HepG2 (cell line): ENCODE data around the gene OR2F2. TPM values are rescaled to one million over a fixed set of nuclear protein-coding genes. Genes with fewer than 3 reads are reported as not detected.

Experiments used
- ATAC-seq: fragments of 200-7000 bp; cut with Tn5 transposase; 3 replicates; pipeline ENCODE4 v1.9.1; 2020; ENCODE audit warnings: mild to moderate bottlenecking, moderate library complexity
- BruUV-seq: library from RNA; stranded (reverse); fragments of 400-500 nt; replicated peaks from 2 replicates; lab custom pipeline; 2021; lab: Mats Ljungman, UMichigan
- CTCF ChIA-PET: fragments of 300-600 bp; formaldehyde crosslinking; extraction: SDS; loops from one replicate; lab custom pipeline; 2021; ENCODE audit warnings: low total read pairs, inconsistent platforms, low intra/inter-chr PET ratio; lab: Yijun Ruan, JAX
- POLR2A ChIA-PET: fragments of 350-600 bp; sonication (Branson Sonifier 250); formaldehyde crosslinking; loops from one replicate; lab custom pipeline; 2020; ENCODE audit warnings: antibody characterized with exemption, inconsistent platforms; lab: Yijun Ruan, JAX
- DNase-seq: peaks from one replicate; pipeline ENCODE4 v3.0.0-alpha.2; 2015; ENCODE audit warnings: low spot score
- FAIRE-seq: peaks from 3 replicates; lab custom pipeline; 2011; peaks lifted over from hg19 to GRCh38; lab: Jason Lieb, UNC
- H2AFZ ChIP-seq: one replicate; pipeline ENCODE4 v1.6.1; 2011; ENCODE audit warnings: low read length, inconsistent platforms
- H3K27ac ChIP-seq: fragments of 300-600 bp; 3 replicates; pipeline ENCODE4 v1.8.0; 2011; ENCODE audit warnings: mixed run types, mild to moderate bottlenecking, mixed read lengths, low read length, inconsistent platforms; ENCODE audit not compliant: insufficient read depth; ENCODE audit errors: extremely low read length
- H3K27me3 ChIP-seq, 2 experiments: fragments of 200-600 bp in 1 of 2; 2 replicates in 1 of 2; 3 replicates in 1 of 2; pipeline versions ENCODE4 v1.6.0 to v1.8.0; 2011; ENCODE audit warnings: low read length in 2 of 2, mild to moderate bottlenecking in 2 of 2, moderate library complexity in 2 of 2, inconsistent platforms in 1 of 2; ENCODE audit not compliant: insufficient read depth in 2 of 2, control insufficient read depth in 1 of 2
- H3K36me3 ChIP-seq, 2 experiments: fragments of 200-600 bp in 1 of 2; replicated peaks in 1 of 2; 2 replicates in 1 of 2; 3 replicates in 1 of 2; pipeline versions ENCODE4 v1.5.1 to v1.8.0; 2011; ENCODE audit warnings: low read length in 2 of 2, inconsistent platforms in 1 of 2; ENCODE audit not compliant: insufficient read depth in 2 of 2, control insufficient read depth in 1 of 2
- H3K4me1 ChIP-seq: 2 replicates; pipeline ENCODE4 v1.5.1; 2012; ENCODE audit warnings: low read length, inconsistent platforms; ENCODE audit not compliant: insufficient read depth
- H3K4me2 ChIP-seq: 2 replicates; pipeline ENCODE4 v1.6.0; 2011; ENCODE audit warnings: low read depth, low read length, inconsistent platforms
- H3K4me3 ChIP-seq, 3 experiments: fragments of 200-600 bp in 1 of 3; sonication (generic), shearing (Covaris generic) in 1 of 3; replicated peaks in 1 of 3; 2 replicates each; pipeline ENCODE4 v1.5.1; 2011 to 2016; ENCODE audit warnings: low read length in 3 of 3, inconsistent platforms in 2 of 3, low read depth in 2 of 3, mild to moderate bottlenecking in 2 of 3, control low read depth in 1 of 3, mixed read lengths in 1 of 3; ENCODE audit not compliant: insufficient read depth in 1 of 3
- H3K79me2 ChIP-seq: one replicate; pipeline ENCODE4 v1.6.1; 2011; ENCODE audit warnings: low read length, inconsistent platforms; ENCODE audit not compliant: insufficient read depth
- H3K9ac ChIP-seq: 2 replicates; pipeline ENCODE4 v1.6.0; 2011; ENCODE audit warnings: mild to moderate bottlenecking, low read depth, low read length, inconsistent platforms; ENCODE audit not compliant: insufficient read depth
- H3K9me3 ChIP-seq: 2 replicates; pipeline ENCODE4 v1.5.1; 2012; ENCODE audit warnings: mild to moderate bottlenecking, low read length
- H4K20me1 ChIP-seq: 2 replicates; pipeline ENCODE4 v1.6.0; 2011; ENCODE audit warnings: inconsistent platforms, mild to moderate bottlenecking, low read length, moderate library complexity; ENCODE audit not compliant: insufficient read depth
- ARNTL ChIP-seq: sonication (generic); formaldehyde crosslinking; IDR thresholded peaks from 2 replicates; pipeline ENCODE4 v1.4.0; 2020; ENCODE audit warnings: mild to moderate bottlenecking, missing genetic modification reagents
- PAF1 ChIP-seq: IDR thresholded peaks from 2 replicates; pipeline ENCODE4 v1.6.1; 2016; ENCODE audit warnings: missing genetic modification reagents, missing compliant biosample characterization
- THAP7 ChIP-seq: sonication (generic); formaldehyde crosslinking; IDR thresholded peaks from 2 replicates; pipeline ENCODE4 v1.8.1; 2023; ENCODE audit warnings: mild to moderate bottlenecking, missing genetic modification reagents
- ZBTB3 ChIP-seq: sonication (generic); formaldehyde crosslinking; IDR thresholded peaks from 2 replicates; pipeline ENCODE4 v1.4.0; 2020; ENCODE audit warnings: low read depth, mild to moderate bottlenecking, moderate library complexity, missing genetic modification reagents, borderline replicate concordance
- ZFYVE20 ChIP-seq: sonication (generic); formaldehyde crosslinking; IDR thresholded peaks from 2 replicates; pipeline ENCODE4 v1.8.0; 2023; ENCODE audit warnings: low read depth, mild to moderate bottlenecking, moderate library complexity, missing genetic modification reagents, borderline replicate concordance
- ZNF788 ChIP-seq: sonication (generic); formaldehyde crosslinking; IDR thresholded peaks from 2 replicates; pipeline ENCODE4 v1.5.0; 2020; ENCODE audit warnings: mild to moderate bottlenecking, missing genetic modification reagents, borderline replicate concordance
- WGBS: methylation state at CpG from one replicate; pipeline ENCODE4 v1.1.6; 2017; ENCODE audit warnings: low lambda C conversion rate; 5-methylcytosine and 5-hydroxymethylcytosine counted together
- in situ Hi-C: cut with HindIII; loops from 2 replicates; pipeline ENCODE4 v1.10.0; 2017; ENCODE audit warnings: low pct_unique_long_range_greater_than_20kb; ENCODE audit not compliant: extremely low pct_ligation_motif_present
- intact Hi-C: fragments of 100-400 bp; cut with micrococcal nuclease; formaldehyde crosslinking; loops from one replicate; pipeline ENCODE4 v1.10.0; 2022; ENCODE audit not compliant: unreplicated experiment
- polyA plus RNA-seq, 8 experiments: library from polyadenylated mRNA; depleted of rRNA in 3 of 8; stranded (reverse) in 7 of 8; unstranded in 1 of 8; fragments of >200 nt; fragmentation: Illumina TruSeq in 4 of 8; extraction: Trizol in 4 of 8; gene quantifications; 2 replicates each; pipeline versions ENCODE4 v1.2.1 to v1.2.3, GENCODE V29; 2011 to 2016; ENCODE audit warnings: low read depth in 4 of 8, missing spikeins in 1 of 8, mixed read lengths in 1 of 8; ENCODE audit not compliant: insufficient read depth in 1 of 8
- total RNA-seq, 5 experiments: library from RNA; depleted of rRNA; stranded (reverse); fragments of >200 nt; fragmentation: Illumina TruSeq; extraction: Trizol; gene quantifications; 2 replicates each; pipeline ENCODE4 v1.2.3, GENCODE V29; 2016; ENCODE audit warnings: low read depth in 1 of 5
- TF ChIP-seq, protein P1 (sequence below): sonication (generic); formaldehyde crosslinking; IDR thresholded peaks from 2 replicates; pipeline ENCODE4 v1.4.0; 2020; ENCODE audit warnings: missing genetic modification reagents
- TF ChIP-seq, protein P2 (sequence below): sonication (generic); formaldehyde crosslinking; IDR thresholded peaks from 2 replicates; pipeline ENCODE4 v1.5.0; 2020; ENCODE audit warnings: missing genetic modification reagents

The OR2F2 gene
- total and polyA plus RNA-seq, 2 of the 13 experiments (the other 11 are each of a cell fraction or from before 2014, with no cell fraction given), result 0.13 TPM; not detected in 1

DNA sequence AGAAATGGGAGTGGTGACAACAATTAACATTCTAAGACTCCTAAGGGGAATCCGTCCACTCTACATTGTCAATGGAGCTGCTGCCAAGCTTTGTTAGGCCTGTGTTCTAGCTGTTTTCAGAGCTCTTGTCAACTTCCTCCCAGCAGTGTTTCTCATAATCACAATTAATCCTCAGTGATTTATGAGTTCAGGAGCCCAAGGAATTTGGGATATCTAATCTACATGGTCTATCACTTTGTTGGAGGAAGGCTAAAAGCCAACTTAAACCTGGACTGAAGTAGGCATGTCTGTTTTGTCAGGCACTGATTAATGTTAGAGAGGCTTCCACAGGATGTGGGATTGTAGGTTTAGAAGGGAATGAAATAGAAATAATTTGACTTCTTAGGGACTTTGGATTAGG, 10.2 kb upstream of the OR2F2 start:
- Histone ChIP-seq H3K79me2 (no peaks in the 10 kb centered on the region), H3K27ac (no peak overlapping the region), H3K4me2 (no peak overlapping the region), H3K4me3 (no peak overlapping the region), H3K9me3 (no peaks in the 10 kb centered on the region), H3K4me1 (no peaks in the 10 kb centered on the region), H3K27me3 (no peaks in the 10 kb centered on the region), H2AFZ (no peak overlapping the region), H3K9ac (no peak overlapping the region), H4K20me1 (no peaks in the 10 kb centered on the region), H3K36me3 (no peaks in the 10 kb centered on the region)
- ChIA-PET CTCF (no interaction called here), POLR2A (no interaction called here)
- BruUV-seq, result no TSS peak
- FAIRE-seq, result no peak
- no peak for DNase-seq
- in situ Hi-C loops, result loop anchor here (25.0 kb wide), 1 partner anchor 538 kb away; the partner anchor contains the start of gene ZYX
- no peak for ATAC-seq
- 100% methylated on average over 1 of the region's 1 CpG for WGBS
- intact Hi-C loops, result no loop called here
- TF ChIP-seq ZFYVE20, result no peak
- TF ChIP-seq ZBTB3 (CRISPR knock-in tag), result no peak
- TF ChIP-seq, protein P1, sequence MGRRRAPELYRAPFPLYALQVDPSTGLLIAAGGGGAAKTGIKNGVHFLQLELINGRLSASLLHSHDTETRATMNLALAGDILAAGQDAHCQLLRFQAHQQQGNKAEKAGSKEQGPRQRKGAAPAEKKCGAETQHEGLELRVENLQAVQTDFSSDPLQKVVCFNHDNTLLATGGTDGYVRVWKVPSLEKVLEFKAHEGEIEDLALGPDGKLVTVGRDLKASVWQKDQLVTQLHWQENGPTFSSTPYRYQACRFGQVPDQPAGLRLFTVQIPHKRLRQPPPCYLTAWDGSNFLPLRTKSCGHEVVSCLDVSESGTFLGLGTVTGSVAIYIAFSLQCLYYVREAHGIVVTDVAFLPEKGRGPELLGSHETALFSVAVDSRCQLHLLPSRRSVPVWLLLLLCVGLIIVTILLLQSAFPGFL (CRISPR knock-in tag), result no peak
- no peak for TF ChIP-seq PAF1 (CRISPR knock-in tag)
- no peak for TF ChIP-seq ARNTL
- TF ChIP-seq, protein P2, sequence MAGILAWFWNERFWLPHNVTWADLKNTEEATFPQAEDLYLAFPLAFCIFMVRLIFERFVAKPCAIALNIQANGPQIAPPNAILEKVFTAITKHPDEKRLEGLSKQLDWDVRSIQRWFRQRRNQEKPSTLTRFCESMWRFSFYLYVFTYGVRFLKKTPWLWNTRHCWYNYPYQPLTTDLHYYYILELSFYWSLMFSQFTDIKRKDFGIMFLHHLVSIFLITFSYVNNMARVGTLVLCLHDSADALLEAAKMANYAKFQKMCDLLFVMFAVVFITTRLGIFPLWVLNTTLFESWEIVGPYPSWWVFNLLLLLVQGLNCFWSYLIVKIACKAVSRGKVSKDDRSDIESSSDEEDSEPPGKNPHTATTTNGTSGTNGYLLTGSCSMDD, result no peak
- TF ChIP-seq THAP7 (CRISPR knock-in tag), result no peak
- TF ChIP-seq ZNF788 (CRISPR knock-in tag), result no peak
